ENCODE measurements around the gene SORBS1. TPM values are rescaled to one million over a fixed set of nuclear protein-coding genes. Genes with fewer than 3 reads are reported as not detected.
A peak's percentile ranks its signal among the peaks of the same experiment; 100 is the strongest.

The SORBS1 gene
- total and polyA plus RNA-seq, 2 of the 13 experiments (the other 11 are each of a cell fraction or from before 2014, with no cell fraction given): 16.8 to 39.8 TPM

GRCh38 chr10:95475827-95476468, 85.2 kb downstream of the SORBS1 start (continued):
- TF ChIP-seq ATF4 (CRISPR knock-in tag; IDR thresholded peaks at IDR 0.05) (peak in 1 of 2 experiments; percentile 59; a peak in 1 of 4 replicates), POLR2G (IDR thresholded peaks at IDR 0.05; ENCODE audit: low read depth, low read length) (peak; percentile 44; the same call in 1 of the 2 replicates), NR2F1 (CRISPR knock-in tag; IDR thresholded peaks at IDR 0.05) (peak; percentile 17 to 75; a peak in 3 of 4 replicates), ARID3A (IDR thresholded peaks at IDR 0.05; ENCODE audit: low read depth, low read length) (peak; percentile 72; the same call in 1 of the 2 replicates), AFF4 (CRISPR knock-in tag; IDR thresholded peaks at IDR 0.05) (no peak), SOX5 (CRISPR knock-in tag; IDR thresholded peaks at IDR 0.05; ENCODE audit: borderline replicate concordance) (peak; percentile 83), ZFX (CRISPR knock-in tag; IDR thresholded peaks at IDR 0.05; ENCODE audit: low read depth) (peak; percentile 36; the same call in 1 of the 2 replicates), ZMYM4 (CRISPR knock-in tag; IDR thresholded peaks at IDR 0.05) (peak; percentile 79), RXRA (CRISPR knock-in tag; IDR thresholded peaks at IDR 0.05) (peak; percentile 40; the same call in 1 of the 2 replicates), MED8 (CRISPR knock-in tag; IDR thresholded peaks at IDR 0.05; ENCODE audit: insufficient replicate concordance) (peak; percentile 63), RAD21 (CRISPR knock-in tag; IDR thresholded peaks at IDR 0.05) (peak; percentile 36; the same call in 1 of the 2 replicates), ZNF281 (CRISPR knock-in tag; IDR thresholded peaks at IDR 0.05; ENCODE audit: borderline replicate concordance) (peak; percentile 99), SALL1 (CRISPR knock-in tag; IDR thresholded peaks at IDR 0.05) (peak; percentile 94), FOSL2 (CRISPR knock-in tag; IDR thresholded peaks at IDR 0.05) (peak; percentile 61), ZNF784 (CRISPR knock-in tag; IDR thresholded peaks at IDR 0.05; ENCODE audit: borderline replicate concordance) (peak; percentile 58; the same call in 1 of the 2 replicates), YEATS4 (CRISPR knock-in tag; IDR thresholded peaks at IDR 0.05; ENCODE audit: borderline replicate concordance) (peak; percentile 79; the same call in 1 of the 2 replicates)
